ENCODE measurements around the gene STAC3. TPM values are rescaled to one million over a fixed set of nuclear protein-coding genes. Genes with fewer than 3 reads are reported as not detected.

STAC3 gene
- total RNA-seq, 3 donors from 2014 or later (not counting 1 experiment from before 2014, with no cell fraction given) = 2.4 to 4.1 (median 3.8) TPM

GRCh38 chr12:57231276-57232021 lies 19.5 kb downstream of the STAC3 start:
- ATAC-seq = no peak
- Histone ChIP-seq H3K4me1 (ENCODE audit: control insufficient read depth, insufficient read depth, low read length) (peaks cover 65% of the 10 kb centered on the region), H3K9me3 (ENCODE audit: control insufficient read depth, insufficient read depth, low read length) (no peaks in the 10 kb centered on the region), H3K27me3 (ENCODE audit: control insufficient read depth, insufficient read depth, low read length) (peaks cover 22% of the 10 kb centered on the region), H3K27ac (ENCODE audit: low read length) (no peak overlapping the region), H3K4me3 (ENCODE audit: low read length) (no peak overlapping the region), H3K36me3 (ENCODE audit: control insufficient read depth, insufficient read depth, low read length) (peaks cover 31% of the 10 kb centered on the region)
- Mint-ChIP-seq H3K27ac (no peak overlapping the region), H3K4me3 (no peak overlapping the region), H3K36me3 (peaks cover 9% of the 10 kb centered on the region), H3K9me3 (no peaks in the 10 kb centered on the region), H3K4me1 (peaks cover 33 to 48% of the 10 kb centered on the region in 2 donors), H3K27me3 (ENCODE audit: low read depth in 2 of 2) (peaks cover 13 to 24% of the 10 kb centered on the region in 2 donors)
- TF ChIP-seq CTCF (IDR thresholded peaks at IDR 0.05) = no peak
- no peak for DNase-seq
- intact Hi-C loops (cut with micrococcal nuclease) = no loop called here
- WGBS (ENCODE audit: insufficient coverage) = 98% methylated on average over 12 of the region's 13 CpGs

- Mint-ChIP-seq H3K36me3 (peaks cover 9% of the 10 kb centered on the region), H3K9me3 (no peaks in the 10 kb centered on the region), H3K27me3 (ENCODE audit: low read depth in 2 of 2) (peaks cover 18 to 26% of the 10 kb centered on the region in 2 donors), H3K4me1 (peaks cover 37 to 51% of the 10 kb centered on the region in 2 donors), H3K4me3 (peak overlapping the region; percentile 96), H3K27ac (peak overlapping the region; percentile 89)
- Histone ChIP-seq H3K27me3 (ENCODE audit: control insufficient read depth, insufficient read depth, low read length) (peaks cover 21% of the 10 kb centered on the region), H3K4me3 (ENCODE audit: low read length) (peak overlapping the region; percentile 90), H3K4me1 (ENCODE audit: control insufficient read depth, insufficient read depth, low read length) (peaks cover 65% of the 10 kb centered on the region), H3K36me3 (ENCODE audit: control insufficient read depth, insufficient read depth, low read length) (peaks cover 31% of the 10 kb centered on the region), H3K9me3 (ENCODE audit: control insufficient read depth, insufficient read depth, low read length) (no peaks in the 10 kb centered on the region), H3K27ac (ENCODE audit: low read length) (no peak overlapping the region)
- no peak for TF ChIP-seq CTCF (IDR thresholded peaks at IDR 0.05)
- 79% methylated on average over 10 of the region's 10 CpGs for WGBS (ENCODE audit: insufficient coverage)
- intact Hi-C loops (cut with micrococcal nuclease) = no loop called here
- no peak for ATAC-seq
- no peak for DNase-seq
Measured at GRCh38 chr12:57230381-57231155, 20.4 kb downstream of the STAC3 start.

GRCh38 chr12:57229634-57230380 lies 21.2 kb downstream of the STAC3 start, which contains the start of gene SHMT2:
TSS of gene SHMT2 (plus strand) at chr12:57229711. CDS start at chr12:57229779, 68 bp downstream.
- Histone ChIP-seq H3K27ac (ENCODE audit: low read length) (peak within 1 kb of the TSS; percentile 75), H3K36me3 (ENCODE audit: control insufficient read depth, insufficient read depth, low read length) (peaks cover 31% of the 10 kb centered on the region), H3K9me3 (ENCODE audit: control insufficient read depth, insufficient read depth, low read length) (no peaks in the 10 kb centered on the region), H3K4me3 (ENCODE audit: low read length) (peak within 1 kb of the TSS; percentile 90), H3K27me3 (ENCODE audit: control insufficient read depth, insufficient read depth, low read length) (peaks cover 27% of the 10 kb centered on the region), H3K4me1 (ENCODE audit: control insufficient read depth, insufficient read depth, low read length) (peaks cover 65% of the 10 kb centered on the region)
- Mint-ChIP-seq H3K27ac (peak within 1 kb of the TSS; percentile 89), H3K4me1 (peaks cover 37 to 57% of the 10 kb centered on the region in 2 donors), H3K36me3 (peaks cover 9% of the 10 kb centered on the region), H3K4me3 (peak within 1 kb of the TSS; percentile 96), H3K27me3 (ENCODE audit: low read depth in 2 of 2) (peaks cover 18 to 26% of the 10 kb centered on the region in 2 donors), H3K9me3 (no peaks in the 10 kb centered on the region)
- intact Hi-C loops (cut with micrococcal nuclease) = no loop called here
- peak; percentile 81 to 98 for DNase-seq
- peak; percentile 68 to 74 (median 74) for ATAC-seq
- TF ChIP-seq CTCF (IDR thresholded peaks at IDR 0.05) = no peak
- under 1% methylated on average over 39 of the region's 42 CpGs for WGBS (ENCODE audit: insufficient coverage)

Data from natural killer cell (primary cell).